ENCODE measurements around the gene RHOH. TPM values are rescaled to one million over a fixed set of nuclear protein-coding genes. Genes with fewer than 3 reads are reported as not detected.

The RHOH gene
- total and polyA plus RNA-seq, 2 donors from 2014 or later: 0.17 to 14.1 TPM

- no peak overlapping the region for H3K9ac ChIP-seq (ENCODE audit: low read length in 3 of 3)
- H3K4me3 ChIP-seq (ENCODE audit: low read length in 3 of 3): no peak overlapping the region
- intact Hi-C loops (cut with DNase I): no loop called here
- no peak for FAIRE-seq
- no peak for TF ChIP-seq CTCF (IDR thresholded peaks at IDR 0.05; ENCODE audit: borderline replicate concordance, extremely low read depth, insufficient read depth)
- no peak overlapping the region for H3K27ac ChIP-seq (ENCODE audit: low read depth in 2 of 2, low read length in 2 of 2)
- H3K9me3 ChIP-seq (ENCODE audit: control insufficient read depth in 2 of 3, insufficient read depth in 1 of 3, low read length in 3 of 3): no peaks in the 10 kb centered on the region
- H3K36me3 ChIP-seq (ENCODE audit: control insufficient read depth in 2 of 3, insufficient read depth in 3 of 3, low read length in 3 of 3): no peaks in the 10 kb centered on the region
- no peaks in the 10 kb centered on the region for H3K27me3 ChIP-seq (ENCODE audit: control insufficient read depth, insufficient read depth, low read length)
- DNase-seq: no peak
- H3K4me1 ChIP-seq (ENCODE audit: control insufficient read depth in 2 of 3, insufficient read depth in 2 of 3, low read depth in 1 of 3, low read length in 3 of 3): no peaks in the 10 kb centered on the region
Measured at GRCh38 chr4:40233227-40233626, 36.4 kb downstream of the RHOH start.

- Histone ChIP-seq H3K9me3 (ENCODE audit: control insufficient read depth in 2 of 3, insufficient read depth in 1 of 3, low read length in 3 of 3) (no peaks in the 10 kb centered on the region), H3K36me3 (ENCODE audit: control insufficient read depth in 2 of 3, insufficient read depth in 3 of 3, low read length in 3 of 3) (no peaks in the 10 kb centered on the region), H3K27ac (ENCODE audit: low read depth in 2 of 2, low read length in 2 of 2) (no peak overlapping the region), H3K9ac (ENCODE audit: low read length in 3 of 3) (no peak overlapping the region), H3K4me3 (ENCODE audit: low read length in 3 of 3) (no peak overlapping the region), H3K4me1 (ENCODE audit: control insufficient read depth in 2 of 3, insufficient read depth in 2 of 3, low read depth in 1 of 3, low read length in 3 of 3) (no peaks in the 10 kb centered on the region), H3K27me3 (ENCODE audit: control insufficient read depth, insufficient read depth, low read length) (no peaks in the 10 kb centered on the region)
- no peak for FAIRE-seq
- intact Hi-C loops (cut with DNase I): no loop called here
- DNase-seq: no peak
- no peak for TF ChIP-seq CTCF (IDR thresholded peaks at IDR 0.05; ENCODE audit: borderline replicate concordance, extremely low read depth, insufficient read depth)
Measured at GRCh38 chr4:40234519-40235039, 37.7 kb downstream of the RHOH start.

DNA sequence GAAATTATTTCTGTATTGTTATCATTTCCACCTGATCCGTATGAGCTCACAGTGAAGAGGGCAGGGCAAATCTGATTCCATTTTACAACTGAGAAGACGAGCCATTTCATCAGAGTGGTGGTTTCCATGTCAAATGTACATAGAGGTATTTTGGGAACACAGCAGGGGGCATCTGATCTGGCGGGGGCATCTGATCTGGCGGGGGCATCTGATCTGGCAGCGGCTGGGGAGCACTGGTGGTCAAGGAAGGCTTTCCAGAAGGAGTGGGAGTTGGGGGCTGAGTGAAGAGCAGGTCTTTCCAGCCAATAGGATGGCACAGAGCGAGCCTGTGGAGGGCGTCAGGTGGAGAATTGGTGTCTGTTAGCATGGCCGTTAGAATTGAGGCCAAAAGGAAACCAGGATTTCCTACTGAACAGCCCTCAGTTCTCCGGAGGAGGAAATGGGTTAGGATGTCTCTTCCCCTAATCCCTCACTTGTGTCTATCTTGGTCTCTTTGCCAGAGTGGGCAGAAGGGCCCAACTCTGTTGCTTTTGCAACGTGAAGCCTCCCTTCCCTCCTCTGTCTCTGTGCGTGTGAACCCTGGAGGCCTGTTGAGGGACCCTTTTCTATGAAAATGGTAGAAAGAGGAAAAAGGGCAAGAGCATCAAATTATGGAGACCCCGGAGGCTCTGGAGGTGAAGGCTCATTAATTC is 41.3 kb downstream of the RHOH start:
- FAIRE-seq (no peak), DNase-seq (no peak)
- TF ChIP-seq CTCF (IDR thresholded peaks at IDR 0.05; ENCODE audit: borderline replicate concordance, extremely low read depth, insufficient read depth): no peak
- intact Hi-C loops (cut with DNase I): no loop called here
- Histone ChIP-seq H3K9me3 (ENCODE audit: control insufficient read depth in 2 of 3, insufficient read depth in 1 of 3, low read length in 3 of 3) (no peaks in the 10 kb centered on the region), H3K27me3 (ENCODE audit: control insufficient read depth, insufficient read depth, low read length) (no peaks in the 10 kb centered on the region), H3K27ac (ENCODE audit: low read depth in 2 of 2, low read length in 2 of 2) (no peak overlapping the region), H3K4me3 (ENCODE audit: low read length in 3 of 3) (no peak overlapping the region), H3K36me3 (ENCODE audit: control insufficient read depth in 2 of 3, insufficient read depth in 3 of 3, low read length in 3 of 3) (no peaks in the 10 kb centered on the region), H3K9ac (ENCODE audit: low read length in 3 of 3) (no peak overlapping the region), H3K4me1 (ENCODE audit: control insufficient read depth in 2 of 3, insufficient read depth in 2 of 3, low read depth in 1 of 3, low read length in 3 of 3) (no peaks in the 10 kb centered on the region)
